Right hindlimb (tissue), 1 donor: ENCODE results near the gene CD36.

Experiments
- DNase-seq: peaks from one replicate; pipeline ENCODE4 v3.0.0-alpha.2; 2018

The CD36 gene

DNA sequence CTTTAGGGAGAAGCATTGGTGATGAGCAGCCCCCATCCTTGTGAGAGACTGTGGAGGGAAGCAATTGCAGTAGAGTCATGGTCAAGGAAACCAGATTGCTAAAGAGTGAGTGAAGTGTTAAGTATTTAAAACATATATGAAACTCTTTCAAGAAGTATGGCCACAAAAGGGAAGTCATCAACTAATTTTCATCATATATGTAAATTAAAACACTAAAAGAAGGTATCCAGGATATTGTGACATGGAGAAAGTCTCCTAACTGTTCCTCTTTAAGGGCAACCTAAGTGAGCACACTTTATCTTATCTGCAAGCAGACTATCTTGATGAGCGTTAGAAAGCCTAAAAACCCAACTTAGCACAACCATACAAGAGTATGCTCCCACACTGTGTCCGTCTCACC lies 69.7 kb downstream of the CD36 start:
- no peak for DNase-seq

DNA sequence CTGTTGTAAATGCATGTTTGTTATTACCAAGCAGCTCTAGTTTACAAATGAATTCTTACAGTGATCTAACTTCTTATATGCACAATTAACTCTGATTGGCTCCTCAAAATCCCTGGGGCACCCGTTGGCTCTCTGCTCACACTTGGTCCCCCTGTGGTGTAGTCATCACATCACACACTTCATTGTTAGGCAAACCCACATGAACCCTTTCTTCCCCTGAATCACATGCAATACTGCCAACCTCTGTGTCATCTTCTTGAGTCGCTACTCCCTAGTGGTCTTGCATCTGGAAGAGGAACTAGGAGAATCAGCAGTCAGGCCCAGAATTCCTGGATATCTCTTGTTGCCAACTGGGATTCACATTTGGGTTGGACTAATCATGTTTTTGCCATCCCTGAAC lies 73.1 kb downstream of the CD36 start:
- DNase-seq: peak; percentile 80

GRCh38 chr7:80719261-80719660 lies 80.8 kb downstream of the CD36 start:
- no peak for DNase-seq

DNA sequence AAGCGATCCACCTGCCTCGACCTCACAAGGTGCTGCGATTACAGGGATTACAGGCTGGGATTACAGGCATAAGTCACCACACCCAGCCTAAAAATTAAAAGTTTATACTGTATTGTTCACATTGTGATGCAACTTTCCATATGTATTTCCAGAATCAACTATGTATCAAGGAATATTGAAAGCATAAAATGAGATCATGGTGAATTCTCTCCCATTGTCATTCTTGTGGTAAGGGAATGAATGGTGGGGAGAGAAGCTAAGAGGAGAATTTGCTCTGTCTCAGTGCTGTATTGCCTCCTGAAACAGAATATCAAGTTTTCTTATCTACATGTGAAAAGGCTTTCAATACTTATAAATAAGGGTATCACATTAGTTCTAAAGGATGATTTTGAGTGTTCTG lies 81.7 kb downstream of the CD36 start:
- DNase-seq: no peak

- no peak for DNase-seq
Measured at GRCh38 chr7:80721883-80722615, 83.6 kb downstream of the CD36 start.

DNA sequence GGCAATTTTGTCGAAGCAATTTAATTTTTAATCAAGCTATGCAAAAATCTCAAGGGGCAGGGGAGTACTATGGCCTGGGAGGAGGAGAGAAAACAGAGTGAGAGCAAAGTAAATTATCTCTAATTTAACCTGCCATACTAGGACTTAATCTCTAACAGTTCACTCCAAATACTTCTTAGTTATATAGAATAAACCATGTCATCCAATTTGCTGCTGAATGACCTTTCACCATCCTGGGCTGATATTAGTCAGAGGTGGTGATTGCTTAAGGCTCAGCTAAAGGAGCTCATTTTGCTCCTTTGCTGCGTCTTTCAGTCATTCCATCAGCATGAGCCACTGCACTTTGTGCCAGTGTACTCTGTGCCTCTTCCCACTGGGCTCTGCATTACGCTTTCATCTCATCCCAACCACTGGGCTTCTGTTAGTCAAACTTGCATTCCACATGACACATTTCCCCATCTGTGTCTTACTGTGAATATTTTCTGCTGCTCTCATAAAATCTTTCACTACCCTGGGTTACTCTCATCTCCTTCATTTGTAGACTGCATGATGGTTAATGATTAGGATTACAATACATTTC lies 84.3 kb downstream of the CD36 start:
- DNase-seq: peak; percentile 53

GRCh38 chr7:80724249-80724871 lies 85.9 kb downstream of the CD36 start:
- peak; percentile 73 for DNase-seq

- no peak for DNase-seq
Measured at GRCh38 chr7:80725181-80725611, 86.8 kb downstream of the CD36 start.
